GM19463 (cell line): ENCODE data around the gene ATF4.
"Not testable (repeated sequence)": the region's sequence is repeated elsewhere in the genome, so short reads cannot be mapped to it uniquely, and the experiment has no call there.

ENCODE experiments used
- ATAC-seq: cut with Tn5 transposase; IDR thresholded peaks from one replicate; pipeline ENCODE4 v1.9.1; 2021; ENCODE audit warnings: mild to moderate bottlenecking, moderate library complexity; ENCODE audit not compliant: unreplicated experiment

ATF4 gene

DNA sequence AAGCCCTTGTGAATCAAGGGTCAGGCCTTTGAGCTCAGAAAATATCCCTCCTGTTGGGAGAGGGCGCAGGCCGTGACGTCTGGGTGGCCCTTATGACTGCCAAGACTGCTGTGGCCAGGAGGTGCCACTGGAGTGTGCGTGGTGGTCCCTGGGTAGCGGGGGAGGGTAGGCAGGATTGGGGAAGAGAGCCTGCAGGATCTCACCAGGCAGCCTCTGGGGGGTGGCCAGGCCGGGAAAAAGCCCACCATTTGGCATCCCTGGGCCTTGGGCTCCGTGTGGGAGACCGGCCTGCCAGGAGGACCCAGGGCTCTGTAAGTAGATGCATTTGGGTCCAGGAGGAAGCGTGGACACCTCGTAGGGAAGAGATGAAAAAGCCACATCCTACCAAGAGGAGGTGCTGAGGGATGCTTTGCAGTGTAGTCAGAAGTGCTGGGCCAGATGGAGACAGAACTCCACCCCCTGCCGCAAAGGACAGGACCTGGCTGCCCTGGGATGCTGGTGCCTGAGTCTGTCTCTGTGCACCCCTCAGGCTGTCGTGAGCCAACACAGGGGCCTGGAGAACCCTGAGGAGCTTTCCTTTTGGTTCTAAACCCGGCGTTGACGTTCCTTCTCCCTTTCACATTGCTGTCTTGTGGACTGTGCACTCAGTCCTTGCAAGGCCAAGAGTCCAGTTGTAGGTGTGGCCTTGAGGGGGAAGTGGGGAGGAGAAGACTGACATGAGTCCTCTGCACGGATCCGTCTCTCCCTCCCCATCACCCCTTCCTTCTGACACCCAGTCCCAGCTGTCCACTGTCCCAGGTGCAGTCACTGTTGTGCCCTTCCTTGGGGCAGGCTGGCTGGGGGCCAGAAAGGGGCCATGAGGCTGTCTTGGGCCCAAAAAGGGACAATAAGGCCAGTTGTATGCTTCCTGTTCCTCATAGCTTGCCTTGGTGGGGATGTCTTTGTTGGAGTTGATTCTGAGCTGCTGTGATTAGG lies 31.0 kb upstream of the ATF4 start:
- no peak for ATAC-seq

DNA sequence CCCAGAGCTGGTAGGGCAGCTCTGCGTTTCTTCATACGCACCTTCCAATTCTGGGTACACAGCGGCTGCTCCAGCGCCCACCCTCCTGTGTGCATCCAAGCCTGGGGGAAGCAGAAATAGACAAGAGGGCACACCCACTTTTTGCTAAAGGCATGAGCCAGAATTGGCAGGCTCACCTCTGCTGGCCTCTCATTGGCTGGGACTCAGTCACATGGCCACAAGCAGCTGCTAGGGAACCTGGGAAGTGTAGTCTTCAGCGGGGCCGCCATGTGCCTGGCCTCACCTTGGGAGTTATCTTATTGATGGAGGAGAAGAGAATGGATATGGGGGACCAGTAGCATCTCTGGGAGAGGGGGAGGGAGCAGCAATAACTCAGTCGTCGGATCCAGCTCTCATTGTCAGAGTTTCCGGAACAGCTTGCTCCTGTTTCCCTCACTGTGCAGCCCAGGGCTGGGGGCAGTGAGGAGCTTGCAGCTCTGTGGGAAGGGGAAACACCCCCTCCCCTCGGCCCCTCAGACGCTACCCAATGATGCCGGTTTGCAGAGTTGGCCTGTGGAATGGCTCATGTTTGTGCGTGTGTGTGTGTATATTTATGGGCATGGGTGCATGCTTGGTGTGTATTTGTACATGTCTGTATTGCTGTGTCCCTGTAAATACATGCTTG lies 30.1 kb upstream of the ATF4 start:
- ATAC-seq = peak; percentile 87

DNA sequence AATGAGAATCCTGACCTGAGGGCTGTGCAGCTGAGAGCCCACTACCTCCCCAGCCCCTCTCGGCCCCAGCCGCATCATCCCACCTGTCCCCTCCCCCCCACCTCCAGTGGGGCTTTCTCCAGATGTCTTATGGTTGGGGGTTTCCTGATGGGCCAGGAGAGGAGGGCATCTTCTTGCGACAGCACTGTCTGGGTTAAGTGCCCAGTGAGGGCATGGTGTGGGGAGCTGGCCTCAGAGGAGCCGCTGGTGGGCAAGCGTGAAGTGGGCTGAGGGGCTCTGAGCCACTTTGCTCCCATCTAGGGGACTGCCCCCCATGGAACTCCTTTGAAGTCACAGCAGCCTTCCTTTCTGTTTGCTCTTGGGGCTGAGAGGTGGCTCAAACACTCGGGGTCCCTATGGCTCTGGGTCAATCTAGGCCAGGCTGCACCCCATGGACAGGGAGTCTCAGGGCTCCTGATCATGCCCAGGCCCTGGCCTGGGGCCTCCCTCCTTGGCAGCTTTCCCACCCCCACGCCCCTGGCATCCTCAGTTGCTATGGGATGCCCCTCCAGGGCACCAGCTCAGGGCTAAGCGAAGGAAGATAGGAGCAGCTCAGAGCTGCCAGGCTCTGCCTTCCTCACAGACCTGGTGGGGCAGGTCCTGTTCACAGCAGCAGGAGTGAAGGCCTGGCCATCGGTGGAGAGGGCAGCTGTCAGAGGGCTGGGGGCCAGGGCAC lies 29.2 kb upstream of the ATF4 start:
- no peak for ATAC-seq

GRCh38 chr22:39491696-39492095 lies 28.7 kb upstream of the ATF4 start:
- no peak for ATAC-seq

- no peak for ATAC-seq
These were observed 28.2 kb upstream of the ATF4 start for GRCh38 chr22:39492186-39492585.

GRCh38 chr22:39493759-39494158 lies 26.6 kb upstream of the ATF4 start:
- no peak for ATAC-seq

DNA sequence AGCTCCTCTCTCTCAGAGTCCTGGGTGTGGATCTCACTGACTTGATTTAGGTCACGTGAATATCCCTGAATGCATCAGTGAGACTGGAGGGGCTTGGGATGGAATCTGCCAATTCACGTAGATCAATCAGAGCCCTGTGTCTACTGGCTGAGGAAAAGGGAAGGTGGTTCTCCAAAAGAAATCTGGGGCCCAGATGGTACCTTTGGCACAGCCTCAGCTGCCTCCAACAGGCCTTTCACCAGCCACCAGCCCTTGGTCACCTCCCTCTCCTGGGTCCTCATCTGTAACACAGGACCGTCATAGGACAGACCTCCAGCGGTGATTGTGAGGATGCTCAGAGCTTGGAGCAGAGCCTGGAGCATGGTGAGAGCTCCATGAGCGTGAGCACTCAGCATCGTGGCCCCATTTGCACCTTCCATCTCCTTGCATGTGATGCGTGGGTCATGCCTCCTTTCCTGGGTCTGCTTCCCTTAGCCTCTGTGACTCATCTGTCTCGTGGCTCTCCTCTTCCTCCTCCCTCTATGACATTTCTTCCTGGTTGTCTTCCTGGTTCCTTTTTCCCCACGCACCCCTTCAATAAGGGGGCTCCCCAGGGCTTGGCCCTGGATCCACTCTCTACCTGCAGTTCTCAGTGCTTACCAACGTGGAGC lies 25.8 kb upstream of the ATF4 start:
- ATAC-seq = no peak

DNA sequence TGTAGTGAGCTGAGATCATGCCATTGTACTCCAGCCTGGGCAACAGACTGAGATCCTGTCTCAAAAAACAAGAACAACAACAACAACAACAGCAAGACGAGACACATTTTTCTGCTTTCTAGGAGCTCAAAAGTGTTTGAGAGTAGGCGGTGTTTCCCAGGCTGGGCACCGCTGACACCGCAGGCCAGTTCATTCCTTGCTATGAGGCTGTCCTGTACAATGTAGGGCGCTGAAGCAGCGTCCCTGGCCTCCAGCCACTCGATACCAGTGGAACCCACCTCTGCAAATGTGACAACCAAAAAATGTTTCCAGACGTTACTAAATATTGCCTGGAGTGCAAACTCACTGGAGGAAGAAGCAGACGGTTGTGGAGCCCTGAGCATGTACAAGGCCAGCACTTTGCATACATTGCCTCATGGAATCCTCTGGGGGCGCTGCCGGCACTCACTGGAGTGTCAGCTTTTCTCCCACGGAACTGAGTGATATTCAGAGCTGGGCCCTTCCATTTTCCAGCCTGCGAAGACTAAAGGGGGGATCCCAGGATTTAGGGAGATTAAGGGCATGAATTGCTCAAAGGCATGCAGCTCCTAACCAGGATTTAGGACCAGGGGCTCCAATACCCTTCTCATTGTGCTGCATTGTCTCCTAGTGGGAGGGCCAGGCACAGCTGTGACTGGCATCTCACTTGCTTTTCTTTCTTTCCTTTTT lies 24.1 kb upstream of the ATF4 start:
- ATAC-seq = no peak

- no peak for ATAC-seq
These were observed 22.9 kb upstream of the ATF4 start for GRCh38 chr22:39497429-39497828.

- ATAC-seq = no peak
These were observed 22.0 kb upstream of the ATF4 start for GRCh38 chr22:39498368-39498767.

DNA sequence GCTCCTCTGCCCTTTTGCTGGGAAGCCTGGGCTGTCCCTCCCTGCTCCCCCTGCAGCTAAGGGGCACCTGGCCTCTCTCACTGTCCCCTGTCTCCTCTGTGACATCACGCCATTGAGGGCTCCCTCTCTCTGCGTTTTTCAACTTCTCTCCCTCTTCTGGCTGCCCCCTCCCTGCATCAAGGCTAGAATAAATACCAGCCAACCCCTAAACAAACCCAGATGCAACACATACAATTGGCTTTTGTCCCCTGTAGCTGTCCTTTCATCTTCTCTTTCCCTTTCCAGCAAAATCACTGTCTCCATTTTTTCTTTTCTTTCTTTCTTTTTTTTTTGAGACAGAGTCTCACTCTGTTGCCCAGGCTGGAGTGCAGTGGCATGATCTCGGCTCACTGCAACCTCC lies 21.6 kb upstream of the ATF4 start:
- no peak for ATAC-seq

GRCh38 chr22:39500101-39500500 lies 20.3 kb upstream of the ATF4 start:
- no peak for ATAC-seq

- ATAC-seq = no peak
These were observed 18.7 kb upstream of the ATF4 start for GRCh38 chr22:39501644-39502108.

GRCh38 chr22:39502109-39502788 lies 18.1 kb upstream of the ATF4 start, which contains the start of gene MIEF1:
Gene MIEF1 (plus strand): TSS chr22:39502290. CDS start chr22:39511295, 9,005 bp downstream.
- peak; percentile 96 for ATAC-seq

GRCh38 chr22:39502789-39503409 lies 17.5 kb upstream of the ATF4 start:
- ATAC-seq = no peak

- ATAC-seq = no peak
These were observed 16.7 kb upstream of the ATF4 start for GRCh38 chr22:39503630-39504029.

- ATAC-seq = no peak
These were observed 16.3 kb upstream of the ATF4 start for GRCh38 chr22:39504071-39504470.

DNA sequence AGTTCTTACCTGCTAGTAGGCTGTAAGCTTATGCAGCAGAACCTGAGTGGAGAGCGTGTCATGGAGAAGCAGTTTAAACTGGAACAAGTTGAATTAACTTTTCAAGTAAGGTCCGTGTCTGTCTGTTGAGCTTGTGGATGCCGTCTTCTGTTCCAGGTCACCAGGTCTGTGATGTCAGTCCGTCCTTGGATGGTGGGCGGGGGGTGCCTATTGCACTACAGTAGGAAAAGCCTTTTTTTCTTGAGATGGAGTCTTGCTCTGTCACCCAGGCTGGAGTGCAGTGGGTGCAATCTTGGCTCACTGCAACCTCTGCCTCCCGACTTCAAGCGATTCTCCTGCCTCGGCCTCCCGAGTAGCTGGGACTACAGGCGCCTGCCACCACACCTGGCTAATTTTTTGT lies 13.3 kb upstream of the ATF4 start:
- ATAC-seq = not testable (repeated sequence)

GRCh38 chr22:39508393-39508792 lies 12.0 kb upstream of the ATF4 start:
- ATAC-seq = no peak
